VCaP (cell line): Measurements from ENCODE around the gene INS.
"Not testable (repeated sequence)": the region's sequence is repeated elsewhere in the genome, so short reads cannot be mapped to it uniquely, and the experiment has no call there.

ENCODE experiments used
- H3K27ac ChIP-seq: fragments of 450-650 bp; 2 replicates; pipeline ENCODE4 v1.5.1; 2017
- TF ChIP-seq, protein P1 (sequence below): fragments of 450-650 bp; conservative IDR thresholded peaks from 2 replicates; pipeline ENCODE4 v1.5.1; 2017; ENCODE audit warnings: mild to moderate bottlenecking, moderate library complexity

INS gene

DNA sequence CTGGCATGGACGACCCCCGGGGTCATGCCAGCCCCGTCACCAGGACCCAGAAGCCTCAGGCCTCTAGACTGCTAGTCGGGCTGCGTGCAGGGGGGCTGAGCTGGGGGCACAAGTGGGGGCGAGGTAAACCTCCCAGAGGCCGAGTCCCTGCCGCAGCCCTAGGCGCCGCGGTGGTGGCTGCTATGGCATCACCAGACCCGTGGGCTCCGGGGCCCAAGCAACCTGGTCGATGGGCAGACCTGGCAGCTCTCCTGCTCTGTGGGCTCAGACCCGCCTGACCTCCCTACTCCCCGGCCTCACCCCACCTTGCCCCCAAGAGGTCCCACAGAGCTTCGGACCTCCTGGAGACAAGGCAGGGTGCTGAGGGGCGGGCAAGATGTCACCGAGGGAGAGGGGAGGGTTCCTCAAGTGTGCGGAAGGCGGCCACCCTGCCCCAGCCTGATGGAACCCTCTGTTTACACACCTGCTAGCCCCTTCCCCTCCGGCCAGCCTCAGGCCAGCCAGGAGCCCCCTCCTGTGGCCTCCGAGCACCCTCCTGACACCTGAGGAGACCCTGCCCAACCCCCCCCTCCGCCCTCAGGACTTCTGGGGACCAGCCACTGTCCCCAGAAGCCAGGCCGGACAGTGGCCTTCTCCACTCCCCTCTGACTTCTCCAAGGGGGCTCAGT is 31.2 kb downstream of the INS start:
- TF ChIP-seq, protein P1, sequence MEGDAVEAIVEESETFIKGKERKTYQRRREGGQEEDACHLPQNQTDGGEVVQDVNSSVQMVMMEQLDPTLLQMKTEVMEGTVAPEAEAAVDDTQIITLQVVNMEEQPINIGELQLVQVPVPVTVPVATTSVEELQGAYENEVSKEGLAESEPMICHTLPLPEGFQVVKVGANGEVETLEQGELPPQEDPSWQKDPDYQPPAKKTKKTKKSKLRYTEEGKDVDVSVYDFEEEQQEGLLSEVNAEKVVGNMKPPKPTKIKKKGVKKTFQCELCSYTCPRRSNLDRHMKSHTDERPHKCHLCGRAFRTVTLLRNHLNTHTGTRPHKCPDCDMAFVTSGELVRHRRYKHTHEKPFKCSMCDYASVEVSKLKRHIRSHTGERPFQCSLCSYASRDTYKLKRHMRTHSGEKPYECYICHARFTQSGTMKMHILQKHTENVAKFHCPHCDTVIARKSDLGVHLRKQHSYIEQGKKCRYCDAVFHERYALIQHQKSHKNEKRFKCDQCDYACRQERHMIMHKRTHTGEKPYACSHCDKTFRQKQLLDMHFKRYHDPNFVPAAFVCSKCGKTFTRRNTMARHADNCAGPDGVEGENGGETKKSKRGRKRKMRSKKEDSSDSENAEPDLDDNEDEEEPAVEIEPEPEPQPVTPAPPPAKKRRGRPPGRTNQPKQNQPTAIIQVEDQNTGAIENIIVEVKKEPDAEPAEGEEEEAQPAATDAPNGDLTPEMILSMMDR: no peak
- no peak overlapping the region for H3K27ac ChIP-seq

DNA sequence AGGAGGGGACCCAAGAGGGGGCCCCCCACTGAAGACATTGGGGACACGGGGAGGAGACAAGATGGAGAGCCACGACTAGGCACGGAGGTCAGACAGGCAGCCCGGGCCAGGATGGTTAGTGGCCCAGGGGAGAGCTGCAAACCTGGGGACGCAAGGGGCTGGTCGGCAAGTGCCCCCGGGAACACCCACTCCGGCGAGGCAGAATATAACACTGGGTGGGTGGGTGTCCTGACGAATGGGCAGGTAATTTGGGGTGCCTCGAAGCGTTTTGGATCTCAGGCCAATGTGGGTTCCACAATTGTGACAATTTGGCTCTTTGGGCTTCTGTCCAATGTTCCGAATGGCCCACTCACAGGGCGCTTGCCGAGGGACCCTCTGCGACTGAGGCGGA is 31.7 kb downstream of the INS start:
- TF ChIP-seq, protein P1: no peak

DNA sequence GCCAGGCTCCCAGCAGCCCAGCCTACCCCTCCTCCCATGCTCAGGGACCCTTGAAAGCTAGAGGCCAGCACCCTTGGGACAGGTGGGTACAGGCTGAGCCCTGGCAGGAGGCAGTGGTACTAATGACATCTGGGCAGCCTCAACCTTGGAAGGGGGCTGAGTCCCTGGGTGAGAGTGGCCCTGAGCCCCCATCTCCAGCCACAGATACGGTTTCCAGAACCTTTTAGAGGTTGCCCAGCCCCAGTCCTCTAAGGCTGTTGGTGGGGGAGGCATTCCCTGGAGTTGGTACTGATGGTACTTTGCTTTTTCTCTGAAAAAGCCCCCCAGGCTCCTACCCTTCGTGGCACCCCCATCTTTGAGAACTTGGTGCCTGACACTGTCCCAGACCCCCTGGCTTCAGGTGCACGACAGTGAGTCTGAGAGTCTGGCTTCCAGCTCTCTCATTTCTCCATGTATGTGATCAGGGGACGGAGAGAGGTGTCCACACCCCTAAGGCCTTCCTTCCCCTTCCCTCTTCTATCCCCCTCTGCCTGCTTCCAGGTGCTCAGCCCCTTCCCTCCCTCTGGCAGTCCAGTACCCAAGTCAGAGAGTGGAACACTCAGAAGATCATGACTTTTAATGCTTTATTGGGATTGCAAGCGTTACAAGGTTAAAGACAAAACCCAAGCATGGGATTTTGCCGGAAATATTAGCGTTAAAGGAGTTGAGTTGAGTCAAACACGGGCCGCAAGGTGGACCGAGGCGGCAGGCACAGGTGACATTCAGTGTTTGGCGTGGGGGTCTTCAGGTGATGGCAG is 32.3 kb downstream of the INS start:
- TF ChIP-seq, protein P1: no peak
- H3K27ac ChIP-seq: no peak overlapping the region

More for the DNA sequence above, 31.7 kb downstream of the INS start:
- H3K27ac ChIP-seq: no peak overlapping the region

DNA sequence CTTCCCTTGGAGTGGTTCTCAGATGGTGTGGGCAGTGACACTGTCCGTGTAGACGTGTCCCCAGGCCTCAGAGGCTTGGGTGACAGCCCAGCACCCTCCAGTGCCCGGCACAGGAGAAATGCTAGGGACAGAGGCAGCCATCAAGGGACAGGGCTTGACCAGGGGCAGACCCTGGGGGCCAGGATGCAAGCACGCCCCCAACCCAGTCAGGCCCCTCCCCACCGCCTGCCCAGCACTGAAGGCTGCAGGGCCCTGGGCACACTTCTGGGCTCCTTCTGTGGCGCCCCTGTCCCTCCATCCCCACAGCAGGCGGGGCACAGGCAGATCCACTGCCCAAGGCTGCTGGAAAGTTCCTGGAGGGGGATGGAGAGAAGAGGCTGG is 32.9 kb downstream of the INS start:
- TF ChIP-seq, protein P1: no peak
- no peak overlapping the region for H3K27ac ChIP-seq

DNA sequence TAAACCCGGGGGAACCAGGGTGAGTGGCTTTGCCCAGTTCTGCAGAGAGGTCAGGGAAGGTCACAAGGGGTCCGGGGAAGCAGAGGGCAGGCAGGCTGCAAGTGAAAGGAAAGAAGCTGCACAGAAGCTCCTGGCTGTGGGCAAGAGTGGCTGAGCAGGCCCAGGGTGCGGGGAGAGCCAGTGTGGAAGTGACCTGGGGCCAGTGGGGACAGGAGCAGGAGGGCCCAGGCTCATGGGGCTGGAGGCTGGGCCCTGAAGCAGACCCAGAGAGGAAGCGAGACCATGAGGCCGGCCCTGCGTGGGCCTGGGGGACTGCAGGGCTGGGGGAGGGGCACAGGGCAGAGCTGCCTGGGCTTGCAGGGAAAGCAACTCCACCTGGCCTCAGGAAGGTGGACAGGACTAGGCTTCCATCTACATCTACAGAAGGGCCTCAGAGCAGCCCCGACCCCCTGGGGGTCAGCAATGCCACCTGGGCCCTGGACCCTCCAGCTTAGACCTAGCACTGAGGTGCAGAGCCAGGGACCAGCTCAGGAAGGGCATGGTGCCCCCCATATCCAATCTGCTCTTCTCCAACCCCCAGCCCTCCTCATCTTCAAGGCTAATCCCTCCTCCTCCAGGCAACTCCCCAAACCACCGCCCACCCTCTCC is 33.4 kb downstream of the INS start:
- H3K27ac ChIP-seq: no peak overlapping the region
- TF ChIP-seq, protein P1: no peak

DNA sequence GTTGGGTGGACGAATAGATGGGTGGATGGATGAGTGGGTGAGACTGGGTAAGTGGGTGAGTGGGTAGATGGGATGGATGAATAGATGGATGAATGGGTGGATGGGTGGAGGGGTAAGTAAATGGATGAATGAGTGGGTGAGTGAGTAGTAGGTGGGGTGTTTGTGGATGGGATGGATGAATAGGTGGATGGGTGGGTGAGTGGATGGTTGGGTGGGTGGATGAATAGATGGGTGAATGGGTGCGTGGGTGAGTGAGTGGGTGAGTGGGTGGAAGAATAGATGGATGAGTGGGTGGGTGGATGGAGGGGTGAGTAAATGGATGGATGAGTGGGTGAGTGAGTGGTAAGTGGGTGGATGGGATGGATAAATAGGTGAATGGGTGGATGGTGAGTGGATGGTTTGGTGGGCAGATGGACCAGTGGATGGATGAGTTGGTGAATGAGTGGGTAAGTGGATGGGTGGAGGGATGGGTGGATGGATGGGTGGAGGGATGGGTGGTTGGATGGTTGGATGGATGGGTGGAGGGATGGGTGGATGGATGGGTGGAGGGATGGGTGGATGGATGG is 34.4 kb downstream of the INS start:
- TF ChIP-seq, protein P1: no peak
- H3K27ac ChIP-seq: no peak overlapping the region

DNA sequence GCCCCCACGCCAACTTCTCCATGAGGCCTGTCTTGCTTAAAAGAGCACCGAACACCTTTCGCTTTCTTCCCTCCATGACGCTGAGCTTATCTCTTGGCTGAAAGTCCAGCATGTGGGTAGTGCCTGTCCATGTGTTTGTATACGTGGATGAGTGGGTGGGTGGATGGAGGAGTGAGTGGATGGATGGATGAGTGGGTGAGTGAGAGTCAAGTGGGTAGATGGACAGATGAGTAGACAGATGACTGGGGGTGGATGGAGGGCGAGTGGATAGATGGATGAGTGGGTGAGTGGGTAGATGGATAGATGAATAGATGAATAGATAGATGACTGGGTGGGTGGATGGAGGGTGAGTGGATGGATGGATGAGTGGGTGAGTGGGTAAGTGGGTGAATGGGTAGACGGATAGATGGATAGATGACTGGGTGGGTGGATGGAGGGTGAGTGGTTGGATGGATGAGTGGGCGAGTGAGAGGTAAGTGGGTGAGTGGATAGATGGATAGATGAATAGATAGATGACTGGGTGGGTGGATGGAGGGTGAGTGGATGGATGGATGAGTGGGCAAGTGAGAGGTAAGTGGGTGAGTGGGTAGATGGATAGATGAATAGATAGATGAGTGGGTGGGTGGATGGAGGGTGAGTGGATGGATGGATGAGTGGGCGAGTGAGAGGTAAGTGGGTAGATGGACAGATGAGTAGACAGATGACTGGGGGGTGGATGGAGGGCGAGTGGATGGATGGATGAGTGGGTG is 36.1 kb downstream of the INS start:
- not testable (repeated sequence) for H3K27ac ChIP-seq
